GM21619 (cell line): ENCODE results near the gene NEFH.
"Not testable (repeated sequence)": the region's sequence is repeated elsewhere in the genome, so short reads cannot be mapped to it uniquely, and the experiment has no call there.

Experiments
- ATAC-seq: cut with Tn5 transposase; IDR thresholded peaks from one replicate; pipeline ENCODE4 v1.9.1; 2021; ENCODE audit not compliant: unreplicated experiment

NEFH gene, protein sequence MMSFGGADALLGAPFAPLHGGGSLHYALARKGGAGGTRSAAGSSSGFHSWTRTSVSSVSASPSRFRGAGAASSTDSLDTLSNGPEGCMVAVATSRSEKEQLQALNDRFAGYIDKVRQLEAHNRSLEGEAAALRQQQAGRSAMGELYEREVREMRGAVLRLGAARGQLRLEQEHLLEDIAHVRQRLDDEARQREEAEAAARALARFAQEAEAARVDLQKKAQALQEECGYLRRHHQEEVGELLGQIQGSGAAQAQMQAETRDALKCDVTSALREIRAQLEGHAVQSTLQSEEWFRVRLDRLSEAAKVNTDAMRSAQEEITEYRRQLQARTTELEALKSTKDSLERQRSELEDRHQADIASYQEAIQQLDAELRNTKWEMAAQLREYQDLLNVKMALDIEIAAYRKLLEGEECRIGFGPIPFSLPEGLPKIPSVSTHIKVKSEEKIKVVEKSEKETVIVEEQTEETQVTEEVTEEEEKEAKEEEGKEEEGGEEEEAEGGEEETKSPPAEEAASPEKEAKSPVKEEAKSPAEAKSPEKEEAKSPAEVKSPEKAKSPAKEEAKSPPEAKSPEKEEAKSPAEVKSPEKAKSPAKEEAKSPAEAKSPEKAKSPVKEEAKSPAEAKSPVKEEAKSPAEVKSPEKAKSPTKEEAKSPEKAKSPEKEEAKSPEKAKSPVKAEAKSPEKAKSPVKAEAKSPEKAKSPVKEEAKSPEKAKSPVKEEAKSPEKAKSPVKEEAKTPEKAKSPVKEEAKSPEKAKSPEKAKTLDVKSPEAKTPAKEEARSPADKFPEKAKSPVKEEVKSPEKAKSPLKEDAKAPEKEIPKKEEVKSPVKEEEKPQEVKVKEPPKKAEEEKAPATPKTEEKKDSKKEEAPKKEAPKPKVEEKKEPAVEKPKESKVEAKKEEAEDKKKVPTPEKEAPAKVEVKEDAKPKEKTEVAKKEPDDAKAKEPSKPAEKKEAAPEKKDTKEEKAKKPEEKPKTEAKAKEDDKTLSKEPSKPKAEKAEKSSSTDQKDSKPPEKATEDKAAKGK

DNA sequence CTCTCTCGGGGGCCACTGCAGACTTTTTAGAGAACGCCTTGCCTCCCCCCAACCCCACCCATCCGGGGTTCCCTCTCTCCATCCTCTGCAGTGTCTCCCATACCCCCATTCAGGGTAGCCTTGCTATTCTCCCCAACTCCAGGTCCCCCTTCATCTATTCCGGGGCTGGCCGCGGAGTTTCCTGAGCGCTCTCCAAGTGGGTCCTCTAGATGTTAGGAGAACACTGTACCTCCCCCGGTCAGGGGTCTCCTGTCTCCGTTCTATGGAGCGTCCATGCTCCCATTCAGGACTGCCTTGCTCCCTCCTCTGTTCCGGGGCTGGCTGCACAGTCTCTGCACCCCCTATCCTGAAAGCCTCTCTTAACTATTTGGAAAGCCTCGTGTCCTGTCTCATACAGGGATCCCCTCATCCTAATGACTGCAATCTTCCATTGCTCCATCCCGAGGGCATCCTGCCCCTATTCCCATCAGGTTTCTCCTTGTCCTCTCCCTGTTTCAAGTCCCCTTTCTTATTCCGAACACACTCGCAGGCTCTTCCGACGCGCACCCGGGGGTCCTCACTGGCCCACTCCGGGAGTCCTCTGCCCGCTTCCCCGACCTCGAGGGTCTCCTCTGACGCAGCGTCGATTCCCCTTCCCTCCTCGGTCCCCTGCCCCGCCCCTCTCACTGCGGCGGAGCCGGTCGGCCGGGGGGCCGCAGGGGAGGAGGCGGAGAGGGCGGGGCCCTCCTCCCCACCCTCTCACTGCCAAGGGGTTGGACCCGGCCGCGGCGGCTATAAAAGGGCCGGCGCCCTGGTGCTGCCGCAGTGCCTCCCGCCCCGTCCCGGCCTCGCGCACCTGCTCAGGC lies at the start of gene NEFH:
Gene NEFH (plus strand): TSS at position 802 of the 845 bp plus-strand sequence. CDS start 45 bp downstream, outside the sequence.
- ATAC-seq: no peak

DNA sequence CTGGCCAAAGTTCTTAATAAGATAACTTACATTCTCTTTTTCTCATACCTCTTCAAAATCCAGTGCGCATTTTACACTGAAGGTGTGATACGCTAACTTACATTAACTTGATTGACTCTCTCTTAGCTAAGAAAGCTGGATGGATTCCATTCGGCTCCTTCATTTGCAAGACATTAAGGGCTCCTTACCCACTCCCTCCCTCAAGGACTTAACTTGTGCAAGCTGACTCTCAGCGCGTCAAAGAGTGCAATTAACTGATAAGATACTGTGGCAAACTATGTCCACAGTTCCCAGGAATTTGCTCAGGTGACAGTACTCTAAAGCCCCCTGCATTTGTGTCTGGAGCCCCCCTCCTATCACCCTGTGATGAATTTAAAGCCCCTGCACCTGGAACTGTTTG lies 48.0 kb upstream of the NEFH start:
- no peak for ATAC-seq

DNA sequence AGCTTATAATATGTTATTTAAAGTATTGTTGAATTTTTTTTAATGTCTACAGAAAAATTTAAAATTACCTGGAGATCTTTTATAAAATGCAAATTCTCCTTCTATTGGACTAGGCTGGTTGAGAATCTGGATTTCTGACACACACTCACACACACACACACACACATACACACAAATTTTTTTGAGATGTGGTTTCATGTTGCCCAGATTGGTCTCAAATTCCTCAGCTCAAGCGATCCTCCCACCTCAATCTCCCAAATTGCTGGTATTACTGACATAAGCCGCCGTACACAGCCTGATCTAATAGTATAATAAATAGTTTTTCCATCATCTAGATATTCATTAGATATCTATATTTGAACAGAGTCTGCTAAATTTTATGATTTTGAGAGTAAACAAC lies 46.2 kb upstream of the NEFH start:
- ATAC-seq: no peak

DNA sequence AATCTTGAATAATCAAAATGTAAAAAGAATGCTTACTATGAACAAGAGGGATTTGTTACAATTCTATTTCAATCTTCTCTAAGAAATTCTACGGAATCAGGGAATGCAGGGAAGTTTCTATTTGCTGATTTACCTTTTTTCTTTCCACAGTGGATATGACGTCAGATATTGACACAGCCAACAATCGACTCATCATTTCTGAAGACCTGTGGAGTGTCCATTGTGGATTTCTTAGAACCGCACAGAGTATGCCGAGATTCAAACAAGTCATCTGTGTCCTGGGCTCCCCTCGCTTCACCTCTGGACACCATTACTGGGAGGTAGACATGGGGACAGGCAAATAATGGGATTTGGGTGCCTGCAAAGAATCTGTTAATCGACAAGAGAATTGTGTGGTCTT lies 45.7 kb upstream of the NEFH start:
- no peak for ATAC-seq

DNA sequence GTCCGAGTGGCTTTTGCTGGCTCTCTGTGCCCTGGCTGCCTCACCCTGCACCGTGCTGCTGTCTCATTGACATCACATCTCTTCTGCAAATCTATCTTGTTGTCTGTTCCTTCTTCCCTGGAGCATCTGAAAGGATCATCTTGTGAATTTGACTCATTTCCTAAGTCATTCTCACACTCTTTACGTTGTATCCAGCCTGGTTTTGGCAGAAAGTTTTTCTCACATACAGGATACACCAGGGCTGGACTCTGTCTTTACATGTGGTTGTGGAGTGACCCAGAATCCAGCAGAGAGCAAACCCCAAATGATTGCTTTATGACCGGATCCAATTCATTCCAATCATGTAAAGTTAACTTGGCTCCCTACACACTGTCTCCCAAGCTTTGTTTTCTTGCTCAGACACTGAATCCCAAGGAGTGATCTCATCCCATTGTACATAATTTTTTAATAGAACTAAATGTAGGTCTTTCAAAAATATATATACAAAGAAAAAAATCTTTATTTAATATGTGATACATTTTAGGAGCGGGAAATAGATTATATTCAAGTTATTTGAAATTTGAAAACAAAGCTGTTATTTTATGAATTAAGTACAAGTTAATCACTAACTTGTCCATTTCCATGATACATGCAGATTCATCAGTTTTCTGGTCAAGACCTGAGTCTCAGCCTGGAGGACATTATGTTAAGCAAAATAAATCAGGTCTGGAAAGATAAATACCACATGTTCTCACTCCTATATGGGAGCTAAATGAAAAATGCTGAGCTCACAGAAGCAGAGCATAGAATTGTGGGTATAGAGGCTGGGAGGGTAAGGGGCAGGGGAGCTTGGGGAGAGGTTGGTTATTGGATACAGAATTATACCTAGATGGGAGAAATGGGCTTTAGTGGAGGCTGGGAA lies 44.5 kb upstream of the NEFH start:
- ATAC-seq: no peak

DNA sequence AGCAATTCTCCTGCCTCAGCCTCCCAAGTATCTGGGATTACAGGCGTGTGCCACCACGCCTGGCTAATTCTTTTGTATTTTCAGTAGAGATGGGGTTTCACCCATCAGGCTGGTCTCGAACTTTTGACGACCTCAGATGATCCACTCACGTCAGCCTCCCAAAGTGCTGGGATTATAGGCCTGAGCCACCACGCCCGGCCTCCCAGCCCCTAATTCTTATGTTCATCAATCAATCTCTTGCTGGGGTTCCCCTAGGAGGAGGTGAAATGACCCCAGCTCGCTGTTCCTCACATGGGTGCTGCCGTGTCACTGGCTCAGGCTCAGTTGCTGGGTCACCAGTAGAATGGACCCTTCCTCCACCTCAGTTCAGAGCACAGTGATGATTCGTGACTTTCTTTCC lies 41.7 kb upstream of the NEFH start, which contains the start of gene RFPL1:
Gene RFPL1 (plus strand): TSS at position 301 of the 400 bp plus-strand sequence.
- ATAC-seq: not testable (repeated sequence)

DNA sequence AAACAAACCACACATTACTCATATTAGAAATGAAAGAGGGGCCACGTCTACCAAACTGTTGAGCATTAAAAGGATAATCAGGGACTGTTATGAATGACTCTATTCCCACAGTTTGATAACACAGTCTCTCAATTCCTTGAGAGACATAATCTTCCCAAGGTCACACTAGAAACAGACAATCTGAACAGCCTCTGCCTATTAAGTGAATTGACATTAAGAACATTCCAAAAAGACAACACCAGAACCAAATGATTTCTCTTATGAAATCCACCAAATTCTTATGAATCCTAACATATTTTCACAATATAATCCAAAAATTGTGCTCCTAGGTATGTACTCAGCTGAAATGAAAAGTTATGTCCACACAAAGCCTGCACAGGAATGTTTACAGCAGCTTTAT lies 37.0 kb upstream of the NEFH start:
- ATAC-seq: no peak

DNA sequence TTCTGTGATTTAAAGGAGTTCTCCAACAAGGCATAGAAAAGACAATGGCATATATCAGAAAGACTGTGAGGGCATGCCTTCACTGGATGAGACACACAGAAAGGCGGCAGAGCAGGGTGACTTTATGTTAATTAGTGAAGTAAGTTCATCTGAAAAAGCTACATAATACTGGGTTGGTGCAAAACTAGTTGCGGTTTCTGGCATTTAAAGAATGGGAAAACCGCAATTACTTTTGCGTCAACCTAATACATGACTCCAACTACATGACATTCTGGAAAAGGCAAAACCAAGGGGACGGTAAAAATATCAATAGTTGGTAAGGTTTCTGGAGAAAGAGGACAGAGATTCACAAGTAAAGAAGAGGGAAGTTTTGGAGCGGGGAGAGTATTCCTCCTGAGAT lies 36.6 kb upstream of the NEFH start:
- ATAC-seq: no peak

DNA sequence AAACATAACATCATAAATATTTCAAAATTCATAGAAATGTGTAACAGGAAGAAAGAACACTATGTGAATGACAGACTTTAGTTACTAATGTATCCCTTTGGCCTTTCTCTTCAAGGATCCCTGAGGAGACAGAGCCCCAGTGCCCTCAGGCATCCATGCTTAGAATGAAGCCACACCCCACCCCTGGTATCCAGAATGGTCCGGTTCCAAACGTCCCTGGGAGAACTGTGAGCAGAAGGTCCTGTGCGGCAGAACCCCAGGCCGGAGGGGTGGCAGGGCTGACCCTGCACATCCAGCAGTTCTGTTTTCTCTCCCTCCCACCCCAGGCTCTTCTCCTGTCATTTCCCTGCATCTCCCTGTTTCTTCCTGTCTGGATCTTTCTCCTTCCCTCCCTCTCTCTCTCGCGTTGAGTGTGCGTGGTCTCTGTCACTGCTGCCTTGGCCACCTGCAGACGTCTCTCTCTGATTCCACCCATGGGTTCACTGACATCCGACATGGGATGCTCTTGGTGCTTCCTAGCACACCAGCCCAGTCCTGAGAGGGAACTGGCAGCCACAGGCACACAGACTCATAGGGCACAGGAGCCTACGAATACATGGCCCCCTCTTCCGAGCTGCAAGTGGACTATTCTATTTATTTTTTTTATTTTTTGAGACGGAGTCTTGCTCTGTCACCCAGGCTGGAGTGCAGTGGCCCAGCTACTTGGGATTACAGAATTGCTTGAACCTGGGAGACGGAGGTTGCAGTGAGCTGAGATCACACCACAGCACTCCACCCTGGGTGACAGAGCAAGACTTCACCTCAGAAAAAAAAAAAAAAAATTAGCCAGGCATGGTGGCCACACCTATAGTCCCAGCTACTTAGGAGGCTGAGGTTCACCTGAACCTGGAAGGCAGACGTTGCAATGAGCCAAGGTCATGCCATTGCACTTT lies 35.9 kb upstream of the NEFH start:
- no peak for ATAC-seq

DNA sequence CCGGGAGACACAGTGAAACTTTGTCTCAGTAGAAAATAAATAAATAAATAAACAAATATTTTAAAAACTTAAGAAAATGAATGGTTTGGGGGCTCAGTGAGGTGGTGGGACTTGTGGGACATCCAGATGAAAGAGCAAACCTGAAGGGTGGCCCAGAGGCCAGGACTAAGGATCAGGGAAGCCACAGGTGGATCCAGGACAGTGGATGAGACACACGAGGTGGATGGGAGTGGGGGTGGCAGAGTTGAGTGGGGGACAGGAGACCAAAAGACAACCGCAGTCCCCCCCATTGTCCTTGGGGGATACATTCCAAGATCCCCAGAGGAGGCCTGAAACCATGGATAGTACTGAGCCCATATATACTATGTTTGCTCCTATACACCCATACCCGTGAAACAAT lies 34.5 kb upstream of the NEFH start:
- ATAC-seq: no peak

DNA sequence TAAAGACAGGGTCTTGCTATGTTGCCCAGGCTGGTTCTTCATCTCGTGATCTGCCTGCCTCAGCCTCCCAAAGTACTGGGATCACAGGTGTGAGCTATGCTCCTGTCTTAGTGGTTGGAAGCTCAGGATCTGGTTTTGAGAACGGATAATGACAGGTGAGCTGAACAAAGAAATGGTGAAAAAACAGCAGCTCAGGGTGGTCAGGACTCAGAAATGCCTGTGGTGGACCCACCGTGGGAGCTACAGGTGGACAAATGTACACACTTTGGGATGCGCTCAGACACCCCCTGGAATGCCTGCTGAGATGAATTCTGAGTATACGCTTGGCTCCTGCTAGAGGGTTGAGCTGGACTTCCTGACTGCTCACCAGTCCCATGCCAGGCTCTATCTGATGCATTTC lies 32.1 kb upstream of the NEFH start:
- ATAC-seq: no peak

DNA sequence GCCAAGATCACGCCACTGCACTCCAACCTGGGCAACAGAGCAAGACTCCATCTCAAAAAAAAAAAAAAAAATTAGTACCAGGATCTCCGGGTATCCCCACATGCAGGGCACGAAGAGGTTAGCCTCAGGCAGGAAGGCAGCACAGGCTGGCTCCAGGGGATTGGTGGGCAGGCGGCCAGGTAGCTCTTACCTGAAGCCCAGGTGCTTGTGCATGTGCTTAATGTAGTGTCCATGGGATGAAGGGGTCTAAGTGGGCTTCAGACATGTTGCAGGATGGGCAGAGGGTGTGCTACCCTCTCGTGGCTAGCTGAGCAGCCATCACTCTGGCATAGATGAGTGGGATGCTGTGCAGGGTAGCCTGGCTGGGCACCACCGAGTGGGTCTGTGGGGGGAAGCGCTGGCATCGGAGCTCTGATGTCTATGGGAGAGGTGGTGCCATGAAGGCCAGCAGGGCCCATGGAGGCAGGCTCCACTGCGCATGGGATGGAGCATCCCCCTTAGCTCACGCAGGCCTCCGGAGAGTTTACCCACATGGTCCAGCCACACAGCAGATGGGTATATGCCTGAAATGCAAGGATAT lies 30.6 kb upstream of the NEFH start:
- no peak for ATAC-seq

DNA sequence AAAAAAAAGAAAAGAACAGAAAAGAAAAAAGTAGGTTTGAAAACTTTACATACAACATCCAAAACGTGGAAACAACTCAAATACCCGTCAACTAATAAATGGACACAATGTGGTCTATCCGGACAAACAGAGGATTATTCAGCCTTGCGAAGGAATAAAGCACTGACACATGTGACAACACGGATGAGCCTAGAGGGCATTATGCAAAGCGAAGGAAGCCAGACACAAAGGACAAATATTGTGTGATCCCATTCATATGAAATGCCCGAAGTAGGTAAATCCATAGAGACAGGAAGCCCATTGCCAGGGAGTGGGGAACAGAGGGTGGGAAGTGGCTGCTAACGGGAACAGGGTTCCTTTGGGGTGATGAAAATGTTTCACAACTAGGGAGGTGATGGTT lies 29.8 kb upstream of the NEFH start:
- no peak for ATAC-seq

DNA sequence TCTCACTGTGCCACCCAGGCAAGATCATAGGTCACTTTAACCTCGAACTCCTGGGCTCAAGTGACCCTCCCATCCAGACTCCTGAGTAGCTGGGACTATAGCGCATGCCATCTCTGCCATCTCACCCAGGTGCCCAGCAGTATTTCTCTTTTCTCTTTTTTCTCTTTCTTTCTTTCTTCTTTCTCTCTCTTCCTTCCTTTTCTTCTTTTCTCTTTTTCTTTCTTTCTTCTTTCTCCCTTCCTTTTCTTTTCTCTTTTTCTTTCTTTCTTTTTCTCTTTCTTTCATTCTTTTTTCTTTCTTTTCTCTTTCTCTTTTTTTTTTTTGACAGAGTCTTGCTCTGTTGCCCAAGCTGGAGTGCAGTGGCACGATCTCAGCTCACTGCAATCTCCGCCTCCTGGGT lies 28.2 kb upstream of the NEFH start:
- ATAC-seq: no peak

DNA sequence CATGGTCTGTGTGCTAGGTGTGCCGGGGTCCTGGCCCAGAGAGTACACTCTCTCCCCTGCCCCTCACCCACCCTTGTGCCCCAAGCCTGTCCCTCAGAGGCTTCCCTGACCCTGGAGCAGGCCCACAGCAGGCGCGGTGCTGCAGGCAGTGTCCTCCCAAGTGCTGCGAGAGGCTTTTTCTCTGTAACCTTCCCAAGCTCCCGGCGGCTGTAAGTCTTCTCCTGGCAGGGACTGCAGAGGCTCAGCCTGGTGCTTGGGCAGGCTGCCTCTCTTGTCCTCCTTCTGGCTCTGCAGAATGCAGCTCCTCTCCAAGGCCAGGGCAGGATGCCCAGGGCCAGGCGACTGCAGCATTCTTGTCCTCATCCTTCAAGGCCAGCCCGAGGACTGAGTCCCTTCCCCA lies 25.7 kb upstream of the NEFH start:
- ATAC-seq: no peak

DNA sequence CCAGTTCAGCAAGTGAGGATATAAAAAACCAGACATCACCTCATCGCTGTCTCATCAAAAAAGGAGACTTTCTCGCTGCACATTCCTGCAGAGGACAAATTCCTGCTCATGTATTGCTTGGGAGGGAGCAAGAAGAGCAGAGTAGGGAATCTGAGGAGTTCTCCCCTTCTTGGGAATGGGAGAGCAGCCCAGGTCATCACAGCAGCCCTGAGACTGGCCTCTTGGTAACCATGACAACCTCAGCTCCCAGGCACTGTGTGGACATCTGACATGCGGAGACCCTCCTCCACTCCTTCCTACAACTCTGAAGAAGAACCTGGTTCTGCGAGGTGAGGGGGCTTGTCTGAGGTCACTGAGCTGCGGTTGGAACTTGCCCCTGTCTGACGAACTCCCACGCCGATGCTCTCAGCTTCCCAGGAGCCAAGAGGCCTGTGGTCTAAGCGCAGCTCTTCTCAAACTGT lies 23.8 kb upstream of the NEFH start:
- ATAC-seq: no peak

DNA sequence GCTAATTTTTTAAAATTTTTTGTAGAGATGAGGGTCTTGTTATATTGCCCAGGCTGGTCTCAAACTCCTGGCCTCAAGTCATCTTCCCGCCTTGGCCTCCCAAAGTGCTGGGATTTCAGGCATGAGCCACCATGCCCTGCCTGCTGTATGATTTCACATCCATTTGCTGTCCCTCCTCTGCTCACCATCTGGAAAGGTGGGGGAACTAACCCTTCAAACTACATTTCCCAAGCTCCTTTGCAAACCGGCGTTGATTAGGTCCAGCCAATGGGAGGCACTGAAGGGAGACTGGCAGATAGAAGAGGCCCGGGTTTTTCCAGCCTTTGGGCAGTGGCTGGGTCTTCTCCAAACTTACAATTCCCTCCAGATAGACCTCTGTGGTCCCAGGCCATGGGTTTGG lies 22.3 kb upstream of the NEFH start:
- ATAC-seq: no peak

DNA sequence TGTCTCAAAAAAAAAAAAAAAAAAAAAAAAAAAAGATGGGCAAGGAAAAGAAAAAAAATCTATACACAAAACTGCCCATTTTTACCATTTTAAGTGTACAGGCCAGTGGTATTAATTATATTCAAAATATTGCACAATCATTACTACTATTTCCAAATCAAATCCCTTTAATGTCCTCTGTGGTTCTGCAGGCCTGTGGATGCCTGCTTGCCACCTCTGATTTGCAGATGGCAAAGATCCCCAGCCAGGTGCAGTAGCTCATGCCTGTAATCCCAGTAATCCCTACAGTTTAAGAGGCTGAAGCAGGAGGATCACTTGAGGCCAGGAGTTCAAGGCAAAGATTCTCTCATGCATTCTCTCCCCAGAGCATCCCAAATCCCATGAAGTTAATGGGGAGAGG lies 21.5 kb upstream of the NEFH start:
- ATAC-seq: no peak
